Measurements from ENCODE around the gene TMEM130.

DNA sequence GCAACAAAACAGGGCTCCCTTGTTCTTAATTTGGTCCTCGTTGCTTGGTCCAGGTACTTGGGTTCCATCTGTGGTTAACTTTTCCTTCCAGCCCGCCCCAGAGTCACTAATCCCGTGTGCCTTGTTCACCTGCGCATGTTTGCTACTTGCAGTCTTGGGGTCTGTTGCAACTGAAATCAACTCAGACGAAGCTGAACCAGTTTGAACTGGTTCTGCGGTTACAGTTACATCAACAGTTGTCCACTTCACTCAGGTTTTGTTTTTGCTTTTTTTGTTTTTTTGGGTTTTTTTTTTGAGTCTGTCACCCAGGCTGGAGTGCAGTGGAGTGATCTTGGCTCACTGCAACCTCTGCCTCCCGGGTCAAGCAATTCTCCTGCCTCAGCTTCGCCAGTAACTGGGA lies 43.2 kb upstream of the TMEM130 start:
- TF ChIP-seq POLR2A (IDR thresholded peaks at IDR 0.05), result no peak
- TF ChIP-seq, protein P1, sequence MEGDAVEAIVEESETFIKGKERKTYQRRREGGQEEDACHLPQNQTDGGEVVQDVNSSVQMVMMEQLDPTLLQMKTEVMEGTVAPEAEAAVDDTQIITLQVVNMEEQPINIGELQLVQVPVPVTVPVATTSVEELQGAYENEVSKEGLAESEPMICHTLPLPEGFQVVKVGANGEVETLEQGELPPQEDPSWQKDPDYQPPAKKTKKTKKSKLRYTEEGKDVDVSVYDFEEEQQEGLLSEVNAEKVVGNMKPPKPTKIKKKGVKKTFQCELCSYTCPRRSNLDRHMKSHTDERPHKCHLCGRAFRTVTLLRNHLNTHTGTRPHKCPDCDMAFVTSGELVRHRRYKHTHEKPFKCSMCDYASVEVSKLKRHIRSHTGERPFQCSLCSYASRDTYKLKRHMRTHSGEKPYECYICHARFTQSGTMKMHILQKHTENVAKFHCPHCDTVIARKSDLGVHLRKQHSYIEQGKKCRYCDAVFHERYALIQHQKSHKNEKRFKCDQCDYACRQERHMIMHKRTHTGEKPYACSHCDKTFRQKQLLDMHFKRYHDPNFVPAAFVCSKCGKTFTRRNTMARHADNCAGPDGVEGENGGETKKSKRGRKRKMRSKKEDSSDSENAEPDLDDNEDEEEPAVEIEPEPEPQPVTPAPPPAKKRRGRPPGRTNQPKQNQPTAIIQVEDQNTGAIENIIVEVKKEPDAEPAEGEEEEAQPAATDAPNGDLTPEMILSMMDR (IDR thresholded peaks at IDR 0.05), result no peak

Measured in Peyer's patch (tissue), 4 donors.